Suppressor macrophage treated with lipopolysaccharide for 4 hours (primary cell): ENCODE measurements around the gene OR8A1.

ENCODE experiments used
- DNase-seq: peaks from one replicate; pipeline ENCODE4 v3.0.0-alpha.2; 2020

The OR8A1 gene

DNA sequence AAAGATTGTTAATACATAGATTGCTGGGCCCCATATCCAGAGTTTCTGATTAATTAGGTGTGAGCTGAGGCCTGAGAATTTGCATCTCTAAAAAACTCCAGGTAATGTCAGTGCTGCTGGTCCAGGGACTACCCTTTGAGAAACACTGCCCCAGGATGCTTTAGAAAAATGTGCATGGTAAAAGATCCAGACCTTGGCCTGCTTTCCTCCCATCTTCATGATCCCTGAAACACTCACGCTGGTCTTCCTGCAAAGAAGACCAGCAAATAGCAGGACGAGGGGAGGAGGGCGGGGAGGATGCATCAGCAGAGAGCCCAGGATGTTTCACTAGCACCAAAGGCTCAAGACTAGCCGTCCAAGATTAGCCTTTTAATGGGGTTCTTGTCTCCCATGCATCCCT, at the start of gene OR8A1:
TSS of gene OR8A1 (plus strand) at position 301 of the 400 bp plus-strand sequence. CDS start 123 bp downstream, outside the sequence.
- DNase-seq = no peak

- no peak for DNase-seq
These were observed 49.3 kb upstream of the OR8A1 start for GRCh38 chr11:124520550-124520854.

DNA sequence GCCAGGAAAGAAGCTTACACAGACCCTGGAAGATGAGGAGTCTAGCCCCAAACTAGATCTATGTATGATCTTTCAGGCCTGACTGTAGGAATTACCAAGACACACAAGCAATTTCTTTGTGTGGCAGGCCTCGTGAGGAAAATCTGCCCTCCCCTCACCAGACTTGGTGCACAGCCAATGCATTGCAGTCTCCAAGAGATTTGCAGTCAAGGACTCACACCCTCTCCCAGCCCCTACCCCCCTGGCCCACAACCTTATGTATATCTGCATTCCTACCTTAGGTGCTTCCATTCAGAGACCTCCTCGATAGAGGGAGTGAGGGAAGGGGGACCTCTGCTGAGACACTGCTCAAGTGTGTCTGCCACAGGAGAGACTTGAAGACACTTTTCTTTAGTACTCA, 36.2 kb upstream of the OR8A1 start:
- DNase-seq = no peak

DNA sequence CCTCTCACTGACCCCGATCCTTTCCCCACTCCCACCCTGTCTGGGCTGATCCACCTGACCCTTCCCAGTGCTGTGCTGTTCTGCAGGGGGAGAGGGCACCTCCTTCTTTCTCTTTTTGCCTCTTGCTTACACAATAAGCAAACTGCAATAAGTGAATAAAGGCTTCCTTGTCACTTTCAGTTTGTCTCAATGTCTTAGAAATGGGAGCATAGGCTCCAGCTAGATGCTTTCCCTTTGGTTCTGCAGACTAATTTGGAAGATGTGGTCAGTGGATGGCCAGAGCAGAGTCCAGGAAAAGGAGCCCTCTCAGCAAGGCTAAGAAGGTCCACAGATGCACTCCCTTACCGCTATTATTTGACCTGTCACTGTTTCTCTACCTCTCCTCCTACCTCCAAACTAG, 35.7 kb upstream of the OR8A1 start:
- DNase-seq = no peak

DNA sequence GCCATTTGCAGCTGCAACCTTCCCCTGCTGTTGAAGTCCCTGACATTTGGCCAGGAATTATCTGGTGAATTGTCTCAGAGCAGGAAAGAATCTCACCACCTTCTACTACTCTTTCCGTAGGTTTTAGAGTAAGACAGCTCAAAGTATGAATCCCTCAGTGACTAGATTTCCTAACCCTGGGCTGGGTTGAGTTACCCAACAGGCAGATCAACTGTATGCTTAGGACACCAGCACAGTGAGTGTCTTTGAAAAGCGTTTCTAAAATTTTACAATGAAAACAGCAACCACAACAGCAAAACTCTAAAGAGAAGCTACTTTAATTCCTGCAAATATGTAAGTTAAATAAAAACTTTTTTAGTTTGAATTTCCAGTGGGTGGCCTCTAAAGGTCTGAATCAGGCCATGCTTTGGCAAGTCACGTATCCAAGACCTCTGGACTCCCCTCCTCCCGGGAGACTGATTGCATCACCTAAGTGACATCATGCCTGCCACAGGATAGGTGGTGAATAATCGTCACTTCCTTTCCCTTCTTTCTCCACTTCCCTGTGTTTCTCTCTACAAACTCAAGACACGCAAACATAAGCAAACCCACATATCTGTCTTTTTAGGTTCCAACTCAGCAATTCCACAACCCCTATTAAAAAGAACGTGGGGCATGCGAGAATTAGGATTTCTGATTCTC, 34.1 kb upstream of the OR8A1 start:
- peak; percentile 28 for DNase-seq

DNA sequence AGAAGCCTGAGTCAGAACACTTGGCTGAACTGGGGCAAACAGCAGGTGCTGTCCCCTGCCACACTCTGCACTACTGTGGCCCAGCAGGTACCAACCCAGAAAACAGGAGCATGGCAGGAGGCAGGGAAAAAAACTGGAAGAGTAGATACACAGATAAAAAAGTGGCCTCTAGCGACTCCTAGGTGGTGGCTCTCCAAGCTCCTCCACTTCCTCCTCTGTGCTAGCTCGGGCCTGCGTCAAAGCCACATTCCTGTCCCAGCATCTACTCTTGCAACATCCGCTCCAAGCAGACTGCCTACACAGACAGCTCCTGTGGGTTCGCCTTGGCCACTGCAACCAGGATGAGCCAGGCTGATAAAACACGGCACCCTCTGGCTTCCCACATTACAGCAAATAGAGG, 33.3 kb upstream of the OR8A1 start:
- DNase-seq = peak; percentile 66

DNA sequence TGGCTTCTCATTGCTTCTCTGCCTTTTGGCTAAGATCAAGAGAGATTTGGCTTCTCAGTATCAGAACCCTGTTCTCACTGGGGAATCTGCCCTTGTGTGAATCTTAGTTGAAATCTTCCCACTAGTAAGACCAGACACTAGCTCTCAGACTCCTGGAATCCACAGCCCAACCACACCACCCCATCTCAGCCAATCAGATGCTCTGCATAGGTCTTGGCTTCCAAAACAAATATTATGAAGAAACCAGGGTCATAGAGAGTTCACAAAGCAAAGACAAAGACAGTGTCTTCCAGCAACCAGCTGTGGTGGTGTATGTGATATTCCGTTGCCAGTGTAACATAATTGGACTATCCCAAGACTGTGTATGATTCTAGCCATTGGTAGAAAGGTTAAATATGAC, 31.8 kb upstream of the OR8A1 start:
- no peak for DNase-seq

GRCh38 chr11:124541204-124541603, 28.6 kb upstream of the OR8A1 start:
- DNase-seq = peak; percentile 20

DNA sequence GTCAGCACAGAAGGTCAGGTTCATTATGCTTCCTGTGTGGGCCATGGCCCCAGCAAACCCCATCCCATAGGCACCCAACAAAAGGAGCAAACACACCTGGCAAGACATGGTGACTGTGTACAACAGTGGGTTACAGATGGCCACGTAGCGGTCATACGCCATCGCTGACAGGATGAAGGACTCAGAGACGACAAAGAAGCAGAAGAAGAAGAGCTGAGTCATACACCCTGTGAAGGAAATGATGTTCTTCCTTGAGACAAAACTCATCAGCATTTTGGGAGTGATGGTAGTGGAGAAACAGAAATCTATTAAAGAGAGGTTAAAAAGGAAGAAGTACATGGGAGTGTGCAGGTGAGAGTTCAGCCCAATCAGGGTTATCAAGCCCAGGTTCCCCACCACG, 26.7 kb upstream of the OR8A1 start:
- peak; percentile 28 for DNase-seq

DNA sequence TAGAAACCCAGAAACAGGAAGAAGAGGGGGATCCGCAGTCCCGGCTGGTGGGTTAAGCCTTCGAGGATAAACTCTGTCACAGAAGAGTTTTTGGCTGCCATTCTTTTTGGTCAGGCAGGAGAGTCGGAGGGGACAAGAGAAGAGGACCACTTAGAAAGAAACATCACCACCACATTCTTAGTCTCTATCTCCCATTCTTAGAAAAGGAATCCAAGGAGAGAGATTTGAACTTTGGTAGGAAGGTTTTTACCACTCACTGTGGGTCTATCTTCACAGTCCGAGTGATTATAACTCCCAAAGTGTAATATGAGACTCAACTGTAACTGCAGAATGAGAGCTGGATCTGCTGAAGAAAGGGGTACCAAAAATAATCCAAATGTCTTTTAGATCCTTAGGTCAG, 26.2 kb upstream of the OR8A1 start, which contains the start of gene OR8B12:
TSS of gene OR8B12 (minus strand) at position 101 of the 400 bp plus-strand sequence. CDS start at position 101, 0 bp downstream.
- DNase-seq = no peak

GRCh38 chr11:124551189-124551588, 18.6 kb upstream of the OR8A1 start:
- no peak for DNase-seq

GRCh38 chr11:124551987-124552386, 17.8 kb upstream of the OR8A1 start:
- DNase-seq = no peak

GRCh38 chr11:124556828-124557227, 13.0 kb upstream of the OR8A1 start:
- DNase-seq = no peak

- DNase-seq = no peak
These were observed 363 bp downstream of the OR8A1 start for GRCh38 chr11:124570160-124570559.

DNA sequence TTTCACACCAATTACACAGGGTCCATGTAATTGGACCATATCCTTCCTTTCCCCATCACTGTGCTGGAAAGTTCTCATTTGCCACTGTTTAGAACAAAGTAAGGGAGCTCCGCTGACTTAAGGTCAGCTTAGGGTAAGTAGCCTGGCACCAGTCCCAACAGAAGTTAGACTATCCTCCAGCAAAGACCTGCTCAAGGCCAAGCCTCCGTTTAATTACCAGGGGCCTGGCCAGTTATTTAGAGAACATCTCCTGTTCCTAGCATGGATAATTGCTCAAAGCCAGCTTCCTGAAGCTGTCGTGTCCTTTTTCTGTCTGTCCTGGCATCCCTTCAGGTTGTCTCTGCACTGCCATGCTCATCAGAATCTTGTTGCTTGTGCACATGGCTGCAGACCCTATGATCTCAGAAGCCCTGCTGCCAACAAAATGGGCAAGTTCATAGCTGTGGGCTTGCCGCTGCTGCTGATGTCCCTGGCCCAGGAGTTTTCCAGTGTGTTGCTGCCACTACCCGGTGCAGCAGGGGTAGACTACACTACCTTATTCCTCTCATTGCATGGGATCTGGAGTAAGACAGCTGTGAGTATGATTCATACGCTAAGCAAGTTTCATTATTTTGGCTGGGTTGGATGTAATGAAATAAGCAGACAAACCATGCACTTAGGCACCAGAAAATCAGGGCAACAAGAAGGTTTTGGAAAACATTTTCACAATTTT, 8.1 kb downstream of the OR8A1 start:
- no peak for DNase-seq

DNA sequence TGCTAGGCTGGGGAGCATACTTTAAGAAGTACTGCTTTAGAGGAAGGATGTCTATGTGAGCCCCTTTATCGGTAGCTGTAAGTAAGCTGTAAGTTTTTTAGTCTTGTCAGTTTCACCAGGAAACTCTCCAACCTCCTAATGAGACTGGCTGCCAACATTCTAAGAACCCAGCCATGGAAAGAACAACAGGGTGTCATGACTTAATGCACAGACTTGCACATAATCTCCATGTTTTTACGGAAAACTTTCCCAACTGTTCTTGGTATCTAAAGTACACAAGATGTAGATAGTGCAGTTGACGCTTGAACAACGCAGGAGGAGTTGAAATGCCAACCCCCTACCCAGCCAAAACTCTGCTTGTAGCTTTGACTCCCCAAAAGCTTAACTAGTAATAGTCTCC, 9.0 kb downstream of the OR8A1 start:
- no peak for DNase-seq

GRCh38 chr11:124581817-124582216, 12.0 kb downstream of the OR8A1 start:
- DNase-seq = no peak

GRCh38 chr11:124582565-124582964, 12.8 kb downstream of the OR8A1 start:
- no peak for DNase-seq

DNA sequence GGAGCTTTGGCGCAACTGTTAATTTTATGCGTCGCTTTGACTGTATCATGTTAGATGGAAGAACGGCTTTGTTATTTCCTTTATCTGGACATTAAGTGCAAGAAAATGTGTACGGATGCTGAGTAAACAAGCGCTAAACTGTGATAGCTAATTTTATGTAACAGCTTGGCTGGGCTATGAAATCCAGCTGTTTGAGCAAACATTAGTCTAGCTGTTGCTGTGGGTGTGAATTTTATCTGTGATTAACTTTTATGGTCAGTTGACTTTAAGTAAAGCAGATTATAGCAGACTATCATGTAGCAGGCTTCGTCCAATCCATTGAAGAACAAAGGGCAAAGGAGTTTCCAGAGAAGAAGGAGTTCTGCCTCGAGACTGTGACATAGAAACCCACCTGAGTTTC, 14.0 kb downstream of the OR8A1 start:
- no peak for DNase-seq

DNA sequence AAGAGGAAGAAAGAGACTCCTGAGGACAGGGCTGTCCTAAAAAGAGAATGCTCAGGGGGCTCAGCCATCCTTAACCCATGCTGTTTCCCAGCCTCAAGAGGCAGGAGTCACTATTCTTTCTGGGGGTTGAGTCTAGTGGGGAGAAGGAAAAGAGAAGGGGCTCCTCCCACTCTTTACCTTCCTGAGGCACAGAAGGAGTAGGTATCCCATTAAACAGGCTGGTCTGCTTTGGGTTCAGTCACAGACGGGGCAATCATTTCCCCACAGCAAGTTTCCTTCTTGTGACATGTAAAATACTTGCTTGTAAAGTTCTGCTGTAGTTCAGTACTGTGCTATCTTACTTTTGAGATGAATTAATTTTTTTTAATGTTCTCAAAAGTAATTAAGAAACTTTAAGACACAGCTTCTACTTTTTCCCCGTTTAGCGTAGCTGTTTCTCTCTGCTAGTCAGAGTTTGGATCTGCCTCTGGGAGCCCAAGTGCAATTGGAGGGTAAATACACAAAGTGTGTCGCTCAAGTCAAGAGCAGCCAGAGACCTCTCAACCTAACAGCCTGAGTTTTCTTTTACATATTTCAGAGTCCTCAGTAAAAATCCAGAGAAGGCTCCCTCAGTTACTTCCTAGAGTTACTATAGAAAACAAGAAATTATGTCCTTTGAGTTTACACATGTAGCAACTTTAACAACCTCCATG, 15.0 kb downstream of the OR8A1 start:
- DNase-seq = no peak

- peak; percentile 73 for DNase-seq
These were observed 16.6 kb downstream of the OR8A1 start for GRCh38 chr11:124586238-124586860.

GRCh38 chr11:124591430-124591829, 21.6 kb downstream of the OR8A1 start:
- DNase-seq = no peak

DNA sequence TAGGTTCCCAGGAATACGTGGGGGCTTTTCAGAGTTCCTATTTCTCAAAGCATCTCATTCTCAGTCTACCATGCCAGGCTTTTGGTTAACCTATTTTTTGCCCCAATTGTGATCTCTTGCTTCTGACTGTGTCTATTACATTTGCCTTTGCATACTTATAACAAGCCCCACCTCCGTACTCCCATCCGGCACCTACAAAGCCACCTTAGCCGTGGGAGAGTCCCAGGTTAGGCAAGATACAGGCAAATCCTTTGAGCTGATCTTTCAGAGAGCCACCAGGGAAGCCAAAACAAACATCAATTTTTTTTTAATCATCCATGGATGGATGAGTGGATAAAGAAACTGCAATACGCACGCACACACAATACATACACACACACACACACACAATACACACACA, 22.8 kb downstream of the OR8A1 start:
- no peak for DNase-seq

DNA sequence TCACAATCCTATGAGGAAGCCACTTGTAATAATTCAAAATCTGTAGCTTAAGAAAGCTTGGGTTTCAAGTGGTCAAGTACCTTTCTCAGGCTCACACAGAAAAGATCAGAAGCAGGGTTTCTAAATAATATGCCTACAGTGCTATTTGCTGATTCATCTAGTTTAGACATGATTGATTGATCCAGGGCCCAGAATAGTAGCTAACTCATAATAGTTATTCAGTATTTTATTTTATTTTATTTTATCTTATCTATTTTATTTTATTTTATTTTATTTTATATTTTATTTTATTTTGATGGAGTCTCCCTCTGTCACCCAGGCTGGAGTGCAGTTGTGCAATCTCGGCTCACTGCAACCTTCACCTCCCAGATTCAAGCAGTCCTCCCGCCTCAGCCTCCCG, 25.5 kb downstream of the OR8A1 start:
- no peak for DNase-seq
